Kidney capillary endothelial cell (primary cell): Measurements from ENCODE around the gene FLCN.

Source experiments
- DNase-seq: peaks from one replicate; pipeline ENCODE4 v3.0.0-alpha.2; 2018; ENCODE audit warnings: low spot score

The FLCN gene

GRCh38 chr17:17235212-17236174 lies 1.5 kb downstream of the FLCN start:
- DNase-seq = peak; percentile 30

GRCh38 chr17:17232303-17232621 lies 4.7 kb downstream of the FLCN start:
- no peak for DNase-seq

- no peak for DNase-seq
Measured at GRCh38 chr17:17231621-17232302, 5.2 kb downstream of the FLCN start.

- DNase-seq = no peak
Measured at GRCh38 chr17:17229416-17230384, 7.3 kb downstream of the FLCN start.

GRCh38 chr17:17228521-17229279 lies 8.3 kb downstream of the FLCN start:
- DNase-seq = no peak

- DNase-seq = no peak
Measured at GRCh38 chr17:17227608-17228520, 9.1 kb downstream of the FLCN start.

GRCh38 chr17:17226451-17227265 lies 10.3 kb downstream of the FLCN start:
- DNase-seq = no peak

- DNase-seq = no peak
Measured at GRCh38 chr17:17225901-17226300, 11.1 kb downstream of the FLCN start.

GRCh38 chr17:17224137-17224536 lies 12.8 kb downstream of the FLCN start:
- DNase-seq = no peak

GRCh38 chr17:17223736-17224135 lies 13.2 kb downstream of the FLCN start:
- no peak for DNase-seq

- DNase-seq = no peak
Measured at GRCh38 chr17:17221329-17221728, 15.6 kb downstream of the FLCN start.

- no peak for DNase-seq
Measured at GRCh38 chr17:17220529-17220928, 16.4 kb downstream of the FLCN start.

- no peak for DNase-seq
Measured at GRCh38 chr17:17217995-17218394, 19.0 kb downstream of the FLCN start.

- no peak for DNase-seq
Measured at GRCh38 chr17:17216776-17217175, 20.2 kb downstream of the FLCN start.

- DNase-seq = no peak
Measured at GRCh38 chr17:17216236-17216635, 20.7 kb downstream of the FLCN start.

GRCh38 chr17:17215575-17215974 lies 21.4 kb downstream of the FLCN start:
- no peak for DNase-seq

- no peak for DNase-seq
Measured at GRCh38 chr17:17214646-17215436, 22.1 kb downstream of the FLCN start.

GRCh38 chr17:17213775-17214174 lies 23.2 kb downstream of the FLCN start:
- DNase-seq = no peak

GRCh38 chr17:17207998-17208397 lies 29.0 kb downstream of the FLCN start:
- DNase-seq = no peak
